PC-3 (cell line): ENCODE data around the gene ABCC8.

Experiments used
- EZH2 ChIP-seq: fragments of 300-600 bp; sonication (generic); IDR thresholded peaks from one replicate; pipeline ENCODE4 v1.6.1; 2017; ENCODE audit warnings: antibody characterized with exemption, mild to moderate bottlenecking, low read length; ENCODE audit not compliant: unreplicated experiment
- EZH2phosphoT487 ChIP-seq: fragments of 300-600 bp; sonication (generic); IDR thresholded peaks from 2 replicates; pipeline ENCODE4 v1.6.1; 2018; ENCODE audit warnings: mild to moderate bottlenecking, antibody characterized with exemption, low read length, borderline replicate concordance
- TF ChIP-seq, protein P1 (sequence below): fragments of 300-600 bp; sonication (generic); conservative IDR thresholded peaks from 2 replicates; pipeline ENCODE4 v1.5.1; 2017; ENCODE audit warnings: antibody characterized with exemption, low read depth, mild to moderate bottlenecking, low read length

- TF ChIP-seq, protein P1, sequence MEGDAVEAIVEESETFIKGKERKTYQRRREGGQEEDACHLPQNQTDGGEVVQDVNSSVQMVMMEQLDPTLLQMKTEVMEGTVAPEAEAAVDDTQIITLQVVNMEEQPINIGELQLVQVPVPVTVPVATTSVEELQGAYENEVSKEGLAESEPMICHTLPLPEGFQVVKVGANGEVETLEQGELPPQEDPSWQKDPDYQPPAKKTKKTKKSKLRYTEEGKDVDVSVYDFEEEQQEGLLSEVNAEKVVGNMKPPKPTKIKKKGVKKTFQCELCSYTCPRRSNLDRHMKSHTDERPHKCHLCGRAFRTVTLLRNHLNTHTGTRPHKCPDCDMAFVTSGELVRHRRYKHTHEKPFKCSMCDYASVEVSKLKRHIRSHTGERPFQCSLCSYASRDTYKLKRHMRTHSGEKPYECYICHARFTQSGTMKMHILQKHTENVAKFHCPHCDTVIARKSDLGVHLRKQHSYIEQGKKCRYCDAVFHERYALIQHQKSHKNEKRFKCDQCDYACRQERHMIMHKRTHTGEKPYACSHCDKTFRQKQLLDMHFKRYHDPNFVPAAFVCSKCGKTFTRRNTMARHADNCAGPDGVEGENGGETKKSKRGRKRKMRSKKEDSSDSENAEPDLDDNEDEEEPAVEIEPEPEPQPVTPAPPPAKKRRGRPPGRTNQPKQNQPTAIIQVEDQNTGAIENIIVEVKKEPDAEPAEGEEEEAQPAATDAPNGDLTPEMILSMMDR = no peak
- TF ChIP-seq EZH2 (no peak), EZH2phosphoT487 (no peak)
These were observed 71.2 kb downstream of the ABCC8 start for GRCh38 chr11:17405232-17406005.
